ENCODE measurements around the gene PLCB1. TPM values are rescaled to one million over a fixed set of nuclear protein-coding genes. Genes with fewer than 3 reads are reported as not detected.

PLCB1 gene
- total RNA-seq, 1 experiment from 2014 or later, result 4.4 TPM

- intact Hi-C loops (cut with micrococcal nuclease), result no loop called here
- Histone ChIP-seq H3K9me3 (ENCODE audit: low read length) (no peaks in the 10 kb centered on the region), H3K9me2 (replicated peaks; ENCODE audit: low read length) (no peaks in the 10 kb centered on the region), H3K9ac (ENCODE audit: low read length) (no peak overlapping the region), H3K4me1 (ENCODE audit: insufficient read depth, low read length) (no peaks in the 10 kb centered on the region), H2AFZ (ENCODE audit: low read length) (no peak overlapping the region), H3K36me3 (ENCODE audit: low read depth, low read length) (no peaks in the 10 kb centered on the region), H3F3A (ENCODE audit: low read length, unreplicated experiment) (no peaks in the 10 kb centered on the region), H3K4me3 (ENCODE audit: low read length) (no peak overlapping the region), H3K79me2 (ENCODE audit: low read length) (no peaks in the 10 kb centered on the region), H4K20me1 (ENCODE audit: low read length) (no peaks in the 10 kb centered on the region), H3K27ac (ENCODE audit: low read length) (no peak overlapping the region), H3K4me2 (ENCODE audit: low read length) (no peak overlapping the region), H3K27me3 (ENCODE audit: low read length) (peaks cover 16% of the 10 kb centered on the region; the same call in 1 of the 2 replicates)
- DNase-seq (no peak), ATAC-seq (no peak)
- CTCF ChIA-PET, result no interaction called here
- no TSS peak for BruUV-seq (replicated peaks)
- TF ChIP-seq, protein P1, sequence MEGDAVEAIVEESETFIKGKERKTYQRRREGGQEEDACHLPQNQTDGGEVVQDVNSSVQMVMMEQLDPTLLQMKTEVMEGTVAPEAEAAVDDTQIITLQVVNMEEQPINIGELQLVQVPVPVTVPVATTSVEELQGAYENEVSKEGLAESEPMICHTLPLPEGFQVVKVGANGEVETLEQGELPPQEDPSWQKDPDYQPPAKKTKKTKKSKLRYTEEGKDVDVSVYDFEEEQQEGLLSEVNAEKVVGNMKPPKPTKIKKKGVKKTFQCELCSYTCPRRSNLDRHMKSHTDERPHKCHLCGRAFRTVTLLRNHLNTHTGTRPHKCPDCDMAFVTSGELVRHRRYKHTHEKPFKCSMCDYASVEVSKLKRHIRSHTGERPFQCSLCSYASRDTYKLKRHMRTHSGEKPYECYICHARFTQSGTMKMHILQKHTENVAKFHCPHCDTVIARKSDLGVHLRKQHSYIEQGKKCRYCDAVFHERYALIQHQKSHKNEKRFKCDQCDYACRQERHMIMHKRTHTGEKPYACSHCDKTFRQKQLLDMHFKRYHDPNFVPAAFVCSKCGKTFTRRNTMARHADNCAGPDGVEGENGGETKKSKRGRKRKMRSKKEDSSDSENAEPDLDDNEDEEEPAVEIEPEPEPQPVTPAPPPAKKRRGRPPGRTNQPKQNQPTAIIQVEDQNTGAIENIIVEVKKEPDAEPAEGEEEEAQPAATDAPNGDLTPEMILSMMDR (conservative IDR thresholded peaks at IDR 0.05; ENCODE audit: low read depth, low read length), result no peak
- TF ChIP-seq EZH2phosphoT487 (IDR thresholded peaks at IDR 0.05; ENCODE audit: borderline replicate concordance, low read length) (no peak), EZH2 (IDR thresholded peaks at IDR 0.05; ENCODE audit: low read length, unreplicated experiment) (no peak)
- POLR2A ChIA-PET (ENCODE audit: unreplicated experiment), result no interaction called here
Measured at GRCh38 chr20:8313073-8313472, 181.0 kb downstream of the PLCB1 start.

DNA sequence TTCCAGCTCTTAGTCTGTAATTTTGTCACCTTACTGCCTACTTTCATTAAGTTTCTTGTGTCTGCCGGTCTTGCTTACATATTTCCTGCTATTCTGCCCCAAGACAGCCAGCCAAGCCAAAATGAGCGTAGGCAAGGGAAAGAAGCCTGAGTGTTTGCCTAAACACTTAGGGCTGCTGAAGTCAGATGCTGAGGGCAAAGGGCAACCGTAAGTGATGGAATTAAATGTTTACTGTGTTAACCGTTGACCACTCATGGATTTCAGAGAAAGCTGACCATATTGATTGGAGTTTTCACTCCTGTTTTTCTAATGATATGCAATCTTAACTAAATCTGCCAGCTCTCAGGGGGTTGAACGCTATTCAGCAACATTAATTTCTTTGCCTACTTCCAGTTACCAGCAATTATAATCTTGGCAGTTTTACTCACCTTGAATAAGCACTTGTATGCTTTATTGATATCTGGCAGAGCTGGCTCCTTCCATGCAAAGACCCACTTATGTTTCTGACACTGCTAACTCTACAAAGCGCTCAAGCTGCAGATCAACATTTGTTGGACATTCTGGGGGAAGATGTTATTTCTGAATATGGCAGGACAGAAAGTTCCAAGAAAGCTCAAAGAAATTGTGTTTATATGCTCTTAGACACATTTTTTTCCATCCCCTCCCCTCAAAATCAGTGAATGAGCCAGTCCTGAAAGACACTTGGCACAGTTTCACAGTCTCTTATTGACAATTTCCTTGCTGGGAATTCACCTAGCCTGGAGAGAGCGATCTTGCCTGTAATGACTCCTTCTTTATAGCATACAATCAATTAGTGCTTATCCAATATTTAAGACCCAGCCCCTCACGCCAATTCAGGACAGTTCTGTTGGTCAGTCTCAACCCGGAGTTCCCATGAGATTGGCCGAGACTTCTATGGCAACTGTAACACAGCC lies 183.8 kb downstream of the PLCB1 start:
- Histone ChIP-seq H3K79me2 (ENCODE audit: low read length) (no peaks in the 10 kb centered on the region), H3K9me2 (replicated peaks; ENCODE audit: low read length) (no peaks in the 10 kb centered on the region), H3K27ac (ENCODE audit: low read length) (no peak overlapping the region), H4K20me1 (ENCODE audit: low read length) (no peaks in the 10 kb centered on the region), H3K4me2 (ENCODE audit: low read length) (no peak overlapping the region), H3K9ac (ENCODE audit: low read length) (no peak overlapping the region), H3K4me1 (ENCODE audit: insufficient read depth, low read length) (no peaks in the 10 kb centered on the region), H3K27me3 (ENCODE audit: low read length) (peaks cover 14% of the 10 kb centered on the region), H3K9me3 (ENCODE audit: low read length) (no peaks in the 10 kb centered on the region), H3K4me3 (ENCODE audit: low read length) (no peak overlapping the region), H3F3A (ENCODE audit: low read length, unreplicated experiment) (no peaks in the 10 kb centered on the region), H2AFZ (ENCODE audit: low read length) (no peak overlapping the region), H3K36me3 (ENCODE audit: low read depth, low read length) (no peaks in the 10 kb centered on the region)
- CTCF ChIA-PET, result interaction anchor here (0.7 kb wide), 1 partner anchor 1404 kb away, joined by 3 read pairs; no protein-coding TSS in a partner anchor
- no peak for ATAC-seq
- TF ChIP-seq, protein P1 (conservative IDR thresholded peaks at IDR 0.05; ENCODE audit: low read depth, low read length), result no peak
- no peak for TF ChIP-seq EZH2phosphoT487 (IDR thresholded peaks at IDR 0.05; ENCODE audit: borderline replicate concordance, low read length)
- no peak for TF ChIP-seq EZH2 (IDR thresholded peaks at IDR 0.05; ENCODE audit: low read length, unreplicated experiment)
- intact Hi-C loops (cut with micrococcal nuclease), result no loop called here
- no TSS peak for BruUV-seq (replicated peaks)
- no peak for DNase-seq
- POLR2A ChIA-PET (ENCODE audit: unreplicated experiment), result no interaction called here

- Histone ChIP-seq H3F3A (ENCODE audit: low read length, unreplicated experiment) (no peaks in the 10 kb centered on the region), H3K9me2 (replicated peaks; ENCODE audit: low read length) (no peaks in the 10 kb centered on the region), H3K36me3 (ENCODE audit: low read depth, low read length) (no peaks in the 10 kb centered on the region), H3K27me3 (ENCODE audit: low read length) (peaks cover 29% of the 10 kb centered on the region), H3K27ac (ENCODE audit: low read length) (no peak overlapping the region), H3K4me2 (ENCODE audit: low read length) (no peak overlapping the region), H2AFZ (ENCODE audit: low read length) (no peak overlapping the region), H3K9me3 (ENCODE audit: low read length) (no peaks in the 10 kb centered on the region), H3K4me3 (ENCODE audit: low read length) (no peak overlapping the region), H3K4me1 (ENCODE audit: insufficient read depth, low read length) (no peaks in the 10 kb centered on the region), H4K20me1 (ENCODE audit: low read length) (no peaks in the 10 kb centered on the region), H3K79me2 (ENCODE audit: low read length) (no peaks in the 10 kb centered on the region), H3K9ac (ENCODE audit: low read length) (no peak overlapping the region)
- BruUV-seq (replicated peaks), result no TSS peak
- ATAC-seq (no peak), DNase-seq (no peak)
- ChIA-PET POLR2A (ENCODE audit: unreplicated experiment) (interaction anchor here (0.6 kb wide), 1 partner anchor 272 kb away, joined by 3 read pairs; no protein-coding TSS in a partner anchor), CTCF (no interaction called here)
- TF ChIP-seq EZH2phosphoT487 (IDR thresholded peaks at IDR 0.05; ENCODE audit: borderline replicate concordance, low read length) (no peak), EZH2 (IDR thresholded peaks at IDR 0.05; ENCODE audit: low read length, unreplicated experiment) (no peak)
- TF ChIP-seq, protein P1 (conservative IDR thresholded peaks at IDR 0.05; ENCODE audit: low read depth, low read length), result no peak
- intact Hi-C loops (cut with micrococcal nuclease), result no loop called here
Measured at GRCh38 chr20:8317448-8317847, 185.4 kb downstream of the PLCB1 start.

Measured in PC-3 (cell line).